Globus pallidus (tissue), 1 donor: ENCODE data around the gene DPP4.

Source experiments
- DNase-seq: peaks from one replicate; pipeline ENCODE4 v3.0.0-alpha.2; 2015; ENCODE audit warnings: low spot score

DPP4 gene

DNA sequence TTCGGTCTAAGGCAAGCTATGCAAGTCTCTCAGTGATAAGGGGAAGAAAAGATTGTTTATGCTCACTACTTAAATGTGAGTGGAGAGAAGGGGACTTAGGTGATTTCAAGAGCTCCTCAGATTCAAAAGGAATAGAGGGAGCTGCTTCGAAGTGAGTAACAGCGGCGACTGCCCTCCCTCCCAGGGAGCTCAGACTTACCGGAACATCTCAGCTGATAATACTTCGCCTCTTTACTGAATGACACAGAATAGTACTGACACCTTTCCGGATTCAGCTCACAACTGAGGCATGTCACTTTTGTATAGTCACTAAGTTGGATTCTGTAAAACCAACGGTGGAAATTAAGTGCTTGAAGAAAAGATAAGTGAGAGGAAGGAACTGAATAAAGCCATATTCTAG, 55.5 kb downstream of the DPP4 start:
- DNase-seq: no peak

DNA sequence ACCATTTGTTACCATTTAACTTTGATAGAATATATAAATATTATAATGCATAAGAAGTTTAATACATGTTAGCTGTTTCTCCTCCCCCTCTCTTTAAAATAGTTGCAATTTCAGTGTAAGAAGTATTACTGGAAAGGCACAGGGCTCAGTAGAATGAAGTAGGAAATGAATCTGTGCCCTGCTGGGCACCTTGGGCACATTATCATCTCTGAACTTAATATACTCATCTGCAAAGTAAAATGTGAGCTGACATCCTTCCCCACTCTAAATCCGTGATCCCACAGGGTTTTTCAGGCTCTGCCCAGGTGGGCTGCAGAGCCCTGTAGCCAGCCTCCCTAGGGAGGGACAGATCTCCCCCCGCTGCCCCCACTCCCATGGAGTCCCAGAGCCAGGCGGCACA, 56.8 kb downstream of the DPP4 start:
- DNase-seq: no peak

DNA sequence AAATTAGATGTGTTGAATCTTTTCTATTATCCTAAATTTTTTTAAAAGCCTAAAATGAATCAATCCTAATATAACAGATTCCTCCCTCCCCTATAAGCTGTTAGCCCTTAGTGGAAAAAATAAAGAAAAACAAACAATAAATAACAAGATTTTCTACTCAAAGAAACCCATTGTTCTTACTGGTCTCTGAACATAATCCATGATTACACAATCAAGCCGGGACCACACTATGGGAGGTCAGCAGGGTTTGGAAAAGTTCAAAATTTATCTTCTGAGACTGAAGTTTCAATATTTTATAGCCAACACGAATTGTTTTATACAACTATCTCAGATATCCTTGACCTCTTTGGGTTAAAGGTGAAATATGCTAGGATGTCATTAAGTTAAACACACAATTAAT, 57.9 kb downstream of the DPP4 start:
- DNase-seq: no peak

- no peak for DNase-seq
Measured at GRCh38 chr2:162014751-162015150, 59.3 kb downstream of the DPP4 start.

DNA sequence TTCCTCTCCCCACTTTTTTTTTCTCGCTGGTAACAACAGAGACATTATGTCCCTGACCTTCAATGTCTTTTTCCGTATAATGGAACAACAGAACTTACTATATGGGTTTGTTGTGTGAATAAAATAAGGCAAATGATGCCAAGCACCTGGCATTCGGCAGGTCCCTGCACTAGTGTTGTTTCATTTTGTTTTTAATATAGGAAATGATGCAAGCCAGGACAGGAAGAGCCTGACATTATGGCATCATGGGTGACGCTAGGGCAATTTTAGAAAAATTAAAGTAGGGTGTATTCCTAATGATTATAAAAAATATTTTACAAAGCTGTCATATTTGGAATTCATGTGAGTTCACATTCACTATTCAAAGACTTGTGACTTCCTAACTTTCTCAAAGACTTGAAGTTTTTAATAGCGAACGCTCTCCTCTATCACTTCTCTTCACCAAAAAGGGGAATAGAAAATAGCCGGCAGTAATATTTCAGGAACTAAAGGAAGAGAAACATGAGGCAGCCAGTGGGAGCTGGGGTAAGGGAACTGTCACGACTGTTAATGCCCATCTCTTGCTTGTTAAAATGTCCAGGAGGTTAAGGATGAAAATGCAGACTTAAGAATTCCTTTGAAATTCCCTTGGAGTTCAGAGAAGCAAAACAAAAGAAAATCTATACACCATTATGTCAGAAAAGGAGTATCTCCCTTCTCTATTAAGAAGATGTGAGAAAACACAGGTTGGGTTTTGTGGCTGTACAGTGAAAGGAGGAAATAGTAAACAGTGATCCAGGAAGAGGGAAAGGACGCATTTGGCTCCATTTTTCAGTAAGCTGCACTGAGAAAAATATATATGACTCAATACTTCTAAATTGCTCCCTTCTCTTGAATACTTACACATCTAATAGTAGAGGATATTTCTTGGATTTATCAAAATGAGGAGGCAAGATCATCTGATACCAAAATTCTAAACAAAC, 60.2 kb downstream of the DPP4 start:
- peak; percentile 46 for DNase-seq

- no peak for DNase-seq
Measured at GRCh38 chr2:162012565-162013058, 61.4 kb downstream of the DPP4 start.

- DNase-seq: no peak
Measured at GRCh38 chr2:162011706-162012564, 62.1 kb downstream of the DPP4 start.

GRCh38 chr2:162009543-162009942, 64.5 kb downstream of the DPP4 start:
- DNase-seq: no peak

- DNase-seq: no peak
Measured at GRCh38 chr2:162007447-162008040, 66.5 kb downstream of the DPP4 start.

DNA sequence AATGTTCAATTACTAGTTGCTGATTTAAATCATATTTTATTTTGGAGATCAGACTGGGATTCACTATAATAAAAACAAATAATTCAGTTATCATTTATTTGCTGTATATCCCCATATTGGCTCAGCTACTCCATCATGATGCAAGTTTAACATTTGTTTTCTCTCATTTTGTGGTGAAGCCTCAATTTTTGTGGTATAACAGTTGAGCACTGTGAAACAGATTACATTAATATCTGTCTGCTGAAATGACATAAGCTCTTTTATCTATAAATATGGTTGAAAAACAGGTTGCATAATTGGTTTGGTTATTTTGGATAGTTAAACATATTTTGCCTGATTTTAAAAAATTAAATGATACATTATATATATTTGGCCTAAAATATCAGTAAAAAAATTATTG, 67.7 kb downstream of the DPP4 start:
- DNase-seq: no peak

GRCh38 chr2:162004031-162004430, 70.0 kb downstream of the DPP4 start:
- DNase-seq: no peak

- peak; percentile 32 for DNase-seq
Measured at GRCh38 chr2:162002623-162003235, 71.3 kb downstream of the DPP4 start.

- no peak for DNase-seq
Measured at GRCh38 chr2:162000431-162000830, 73.6 kb downstream of the DPP4 start.

DNA sequence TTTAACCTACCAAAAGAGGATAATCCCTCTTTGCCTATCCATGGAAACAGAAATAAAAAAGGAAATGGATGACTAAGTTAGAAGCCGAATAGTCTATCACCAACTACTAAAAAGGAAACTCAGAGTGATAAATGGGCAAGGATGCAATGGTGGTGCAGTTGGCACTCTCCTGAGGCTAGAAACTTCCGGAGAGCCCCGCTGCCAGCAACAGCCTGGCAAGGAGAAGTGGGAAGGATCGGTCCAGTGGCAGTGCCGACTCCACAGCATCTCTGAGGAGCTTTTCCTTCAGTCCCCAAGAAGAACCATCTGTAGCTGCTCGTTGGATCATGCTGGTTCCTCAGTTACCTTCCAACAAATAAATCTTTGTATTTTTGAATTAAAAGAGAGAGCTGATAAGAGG, 74.7 kb downstream of the DPP4 start:
- DNase-seq: no peak

GRCh38 chr2:161998857-161999256, 75.2 kb downstream of the DPP4 start:
- no peak for DNase-seq

GRCh38 chr2:161997916-161998471, 76.0 kb downstream of the DPP4 start:
- no peak for DNase-seq

DNA sequence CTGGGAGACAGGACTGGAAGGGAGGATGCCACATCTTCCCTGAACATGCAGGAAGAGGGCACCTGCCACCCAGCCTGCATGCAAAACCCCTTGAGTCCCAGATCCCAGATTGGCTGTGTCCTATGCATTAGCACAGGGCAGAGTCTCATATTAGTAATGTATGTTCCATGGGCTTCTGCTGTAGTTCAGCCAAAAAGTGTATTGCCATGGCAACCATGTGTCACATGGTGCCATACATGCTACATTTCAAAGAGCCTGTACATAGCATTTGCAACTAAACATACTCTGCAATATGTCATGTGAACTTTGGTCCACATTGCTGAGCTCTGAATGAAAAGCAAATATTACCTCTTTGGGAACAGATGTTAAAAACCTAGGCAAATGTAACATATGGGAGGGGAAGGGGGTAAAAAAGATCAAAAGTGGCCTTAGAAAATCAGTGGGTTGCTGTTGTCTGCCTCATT, 78.4 kb downstream of the DPP4 start:
- DNase-seq: no peak

DNA sequence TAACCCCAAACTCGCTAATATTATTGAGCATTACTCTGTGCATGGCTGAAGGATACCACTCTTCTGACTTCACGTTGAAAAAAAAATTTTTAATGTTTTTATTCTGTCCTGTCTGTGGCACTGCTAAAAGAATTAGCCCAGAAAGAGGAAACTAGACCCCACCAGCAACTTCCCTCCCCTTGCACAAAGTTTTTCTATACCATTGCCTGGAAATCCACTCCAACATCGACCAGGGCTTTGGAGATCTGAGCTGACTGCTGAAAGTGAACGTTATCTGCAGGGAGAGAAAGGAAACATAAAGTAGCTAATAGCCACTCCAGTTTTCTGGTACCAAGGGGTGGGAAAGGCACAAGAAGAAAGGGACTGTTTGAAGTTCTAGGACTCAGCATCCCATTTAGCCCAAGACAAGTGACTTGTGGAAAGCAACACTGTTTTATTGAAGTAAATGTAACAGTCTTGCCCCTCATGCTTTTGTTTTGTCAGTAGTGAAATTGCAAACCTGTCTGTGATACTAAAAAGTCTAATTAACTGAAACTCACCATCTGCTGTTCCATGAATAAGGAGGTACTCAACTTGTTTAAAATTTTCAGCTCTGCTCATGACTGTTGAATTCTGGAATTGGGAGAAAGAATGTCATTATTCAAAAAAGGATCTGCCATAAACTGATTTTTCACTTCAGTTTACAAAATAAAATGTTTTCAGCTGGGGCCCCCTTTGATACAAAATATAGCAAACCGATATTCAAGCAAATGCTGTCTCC, 79.1 kb downstream of the DPP4 start:
- no peak for DNase-seq

DNA sequence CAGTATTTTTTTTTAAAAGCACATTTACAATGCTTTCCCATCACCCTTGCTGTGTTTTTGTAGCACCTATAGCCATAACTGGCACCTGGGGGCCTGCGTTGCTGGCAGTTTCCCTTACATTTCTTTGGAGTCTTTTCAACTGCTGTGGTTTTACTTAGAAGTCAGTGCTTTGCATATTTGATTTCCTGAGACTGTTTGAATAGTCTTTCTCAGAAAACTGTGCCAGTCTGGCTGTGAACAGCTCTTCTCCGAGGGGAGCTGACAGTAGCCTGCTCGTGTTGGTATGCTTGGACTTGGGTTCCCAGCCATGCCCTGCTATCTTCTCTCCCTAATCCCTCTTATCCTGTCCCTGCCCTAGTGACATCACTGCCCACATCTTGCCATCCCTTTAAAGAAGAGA, 81.5 kb downstream of the DPP4 start:
- no peak for DNase-seq

DNA sequence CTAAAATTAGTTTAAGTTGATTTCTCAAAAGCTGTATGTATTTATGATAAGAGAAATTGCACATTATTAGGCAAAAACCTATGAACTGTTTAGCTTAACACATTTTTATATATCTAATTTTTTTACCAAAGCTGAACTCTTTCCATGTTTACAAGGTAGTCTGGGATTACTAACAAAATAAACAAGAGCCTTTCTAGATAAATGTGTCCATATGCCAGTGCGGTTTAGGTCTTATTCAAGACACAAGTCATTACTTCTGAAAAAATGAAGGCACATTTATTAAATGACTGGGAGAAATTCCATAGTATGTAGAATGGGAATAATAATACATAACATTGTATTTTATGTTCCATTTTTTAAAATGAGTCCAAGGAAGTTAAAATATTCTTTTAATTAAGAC, 82.0 kb downstream of the DPP4 start:
- DNase-seq: no peak

- DNase-seq: no peak
Measured at GRCh38 chr2:161990741-161991140, 83.3 kb downstream of the DPP4 start.
